GM23338 (cell line): Measurements from ENCODE around the gene TUSC1. TPM values are rescaled to one million over a fixed set of nuclear protein-coding genes. Genes with fewer than 3 reads are reported as not detected.
A peak's percentile ranks its signal among the peaks of the same experiment; 100 is the strongest.
"Not testable (repeated sequence)": the region's sequence is repeated elsewhere in the genome, so short reads cannot be mapped to it uniquely, and the experiment has no call there.

ENCODE experiments used
- ATAC-seq: fragments of 200-7000 bp; cut with Tn5 transposase; 3 replicates; pipeline ENCODE4 v1.9.1; 2020
- DNase-seq: peaks from one replicate; pipeline ENCODE4 v3.0.0-alpha.2; 2015; ENCODE audit warnings: low spot score
- H2AFZ ChIP-seq: fragments of 200-600 bp; sonication (generic); 2 replicates; pipeline ENCODE4 v1.8.0; 2016; ENCODE audit warnings: antibody characterized with exemption, mild to moderate bottlenecking, moderate library complexity
- H3F3A ChIP-seq: fragments of 200-600 bp; sonication (generic); replicated peaks from 2 replicates; pipeline ENCODE4 v1.8.0; 2017; ENCODE audit warnings: antibody characterized with exemption, mixed run types, low read depth
- H3K27ac ChIP-seq: fragments of 200-600 bp; sonication (generic); 2 replicates; pipeline ENCODE4 v1.6.1; 2016; ENCODE audit warnings: low read depth
- H3K27me3 ChIP-seq: fragments of 200-600 bp; sonication (generic); 2 replicates; pipeline ENCODE4 v1.8.0; 2016; ENCODE audit warnings: mild to moderate bottlenecking, mixed run types, moderate library complexity; ENCODE audit not compliant: insufficient read depth
- H3K36me3 ChIP-seq: fragments of 200-600 bp; sonication (generic); 2 replicates; pipeline ENCODE4 v1.8.0; 2016; ENCODE audit warnings: mild to moderate bottlenecking; ENCODE audit not compliant: insufficient read depth
- H3K4me1 ChIP-seq: fragments of 200-600 bp; sonication (generic); 2 replicates; pipeline ENCODE4 v1.8.0; 2016; ENCODE audit warnings: mild to moderate bottlenecking, moderate library complexity; ENCODE audit not compliant: insufficient read depth
- H3K4me2 ChIP-seq: fragments of 200-600 bp; sonication (generic); 2 replicates; pipeline ENCODE4 v1.7.1; 2017; ENCODE audit warnings: mixed run types
- H3K4me3 ChIP-seq: fragments of 200-600 bp; sonication (generic); 2 replicates; pipeline ENCODE4 v1.6.1; 2016; ENCODE audit warnings: mixed run types
- H3K79me2 ChIP-seq: fragments of 200-600 bp; sonication (generic); replicated peaks from 2 replicates; pipeline ENCODE4 v1.8.0; 2017; ENCODE audit warnings: mild to moderate bottlenecking; ENCODE audit not compliant: insufficient read depth
- H3K9me2 ChIP-seq: fragments of 200-600 bp; sonication (generic); 2 replicates; pipeline ENCODE4 v1.8.0; 2017; ENCODE audit not compliant: insufficient read depth
- H4K20me1 ChIP-seq: fragments of 200-600 bp; sonication (generic); replicated peaks from 2 replicates; pipeline ENCODE4 v1.8.0; 2017; ENCODE audit warnings: mild to moderate bottlenecking; ENCODE audit not compliant: insufficient read depth
- H3K27ac Mint-ChIP-seq: 2 replicates; pipeline ENCODE4 v1.8.0; 2020; ENCODE audit warnings: inconsistent platforms, mild to moderate bottlenecking, moderate library complexity, mixed read lengths
- H3K27me3 Mint-ChIP-seq: 3 replicates; pipeline ENCODE4 v1.8.0; 2022; ENCODE audit warnings: low read depth, mild to moderate bottlenecking, moderate library complexity, mixed read lengths, inconsistent platforms; ENCODE audit not compliant: insufficient read depth, poor library complexity
- H3K36me3 Mint-ChIP-seq: 3 replicates; pipeline ENCODE4 v1.8.0; 2021; ENCODE audit warnings: low read depth, mild to moderate bottlenecking, inconsistent platforms, moderate library complexity, mixed read lengths
- H3K4me1 Mint-ChIP-seq: 3 replicates; pipeline ENCODE4 v1.8.0; 2020; ENCODE audit warnings: mild to moderate bottlenecking, inconsistent platforms, mixed read lengths
- H3K4me3 Mint-ChIP-seq: 3 replicates; pipeline ENCODE4 v1.8.0; 2021; ENCODE audit warnings: moderate library complexity, mild to moderate bottlenecking, inconsistent platforms, mixed read lengths
- H3K9me3 Mint-ChIP-seq: 3 replicates; pipeline ENCODE4 v1.8.0; 2020; ENCODE audit warnings: moderate library complexity, mild to moderate bottlenecking, inconsistent platforms, mixed read lengths
- EZH2phosphoT487 ChIP-seq: fragments of 200-600 bp; sonication (generic); IDR thresholded peaks from one replicate; pipeline ENCODE4 v1.8.1; 2018; ENCODE audit warnings: antibody characterized with exemption; ENCODE audit not compliant: unreplicated experiment
- JUNB ChIP-seq: IDR thresholded peaks from one replicate; pipeline ENCODE4 v1.6.1; 2016; ENCODE audit warnings: antibody characterized with exemption; ENCODE audit not compliant: unreplicated experiment
- NANOG ChIP-seq: IDR thresholded peaks from 2 replicates; pipeline ENCODE4 v1.6.1; 2016; ENCODE audit warnings: antibody characterized with exemption, borderline replicate concordance
- REST ChIP-seq: IDR thresholded peaks from one replicate; pipeline ENCODE4 v1.6.1; 2018; ENCODE audit warnings: antibody characterized with exemption; ENCODE audit not compliant: unreplicated experiment
- ZNF331 ChIP-seq: fragments of 250-450 bp; sonication (Bioruptor Pico); IDR thresholded peaks from 2 replicates; pipeline ENCODE4 v1.5.0; 2020; ENCODE audit warnings: low read depth, mild to moderate bottlenecking, moderate library complexity
- polyA plus RNA-seq: library from polyadenylated mRNA; unstranded; fragments of >200 nt; fragmentation: Nextera tagmentation; extraction: Ambion mirVana; gene quantifications from 2 replicates; pipeline ENCODE4 v1.2.1, GENCODE V29; 2016
- total RNA-seq: library from RNA; depleted of rRNA; stranded (reverse); fragments of >200 nt; shearing (Covaris generic); gene quantifications from 2 replicates; pipeline ENCODE4 v1.2.3, GENCODE V29; 2014
- TF ChIP-seq, protein P1 (sequence below), 2 experiments: fragments of 200-600 bp in 1 of 2; sonication (generic) in 1 of 2; conservative IDR thresholded peaks; 2 replicates each; pipeline versions ENCODE4 v1.5.1 to v1.6.1; 2016 to 2017; ENCODE audit warnings: antibody characterized with exemption in 2 of 2, low read depth in 2 of 2, mild to moderate bottlenecking in 2 of 2, moderate library complexity in 1 of 2

The TUSC1 gene
- total and polyA plus RNA-seq, 2 experiments from 2014 or later: 6.4 to 8.9 TPM

DNA sequence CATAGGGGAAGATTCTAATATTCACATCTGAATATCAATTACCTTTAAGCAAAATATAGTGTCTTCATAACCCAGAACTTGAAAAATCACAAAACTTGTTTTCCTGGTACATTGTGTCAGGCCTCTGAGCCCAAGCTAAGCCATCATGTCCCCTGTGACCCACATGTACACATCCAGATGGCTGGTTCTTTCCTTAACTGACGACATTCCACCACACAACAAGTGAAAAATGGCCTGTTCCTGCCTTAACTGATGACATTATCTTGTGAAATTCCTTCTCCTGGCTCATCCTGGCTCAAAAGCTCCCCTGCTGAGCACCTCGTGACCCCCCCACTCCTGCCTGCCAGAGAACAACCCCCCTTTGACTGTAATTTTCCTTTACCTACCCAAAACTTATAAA is 2.4 kb downstream of the TUSC1 start:
- Mint-ChIP-seq H3K27ac (peak overlapping the region; percentile 84; the same call in 1 of the 2 replicates), H3K4me1 (peaks cover 20% of the 10 kb centered on the region)
- peak overlapping the region; percentile 67; the same call in 1 of the 2 replicates for H3K27ac ChIP-seq
- DNase-seq: peak; percentile 8
- ATAC-seq, H3K27me3 Mint-ChIP-seq, H4K20me1 ChIP-seq, H2AFZ ChIP-seq, H3K4me3 Mint-ChIP-seq, H3K36me3 ChIP-seq, H3K4me3 ChIP-seq, H3K79me2 ChIP-seq, H3K36me3 Mint-ChIP-seq, H3F3A ChIP-seq, H3K9me3 Mint-ChIP-seq, H3K9me2 ChIP-seq: not testable (repeated sequence)
- H3K4me2 ChIP-seq: peak overlapping the region; percentile 82
- peaks cover 13% of the 10 kb centered on the region for H3K27me3 ChIP-seq
- peaks cover 24% of the 10 kb centered on the region for H3K4me1 ChIP-seq

- no peaks in the 10 kb centered on the region for H3K27me3 ChIP-seq
- peak overlapping the region; percentile 78 for H2AFZ ChIP-seq
- H3K36me3 ChIP-seq: no peaks in the 10 kb centered on the region
- no peak overlapping the region for H3K27ac ChIP-seq
- H3K27ac Mint-ChIP-seq: no peak overlapping the region
- H3K4me3 Mint-ChIP-seq: no peak overlapping the region
- no peaks in the 10 kb centered on the region for H3K27me3 Mint-ChIP-seq
- H3K4me1 ChIP-seq: peaks cover 8% of the 10 kb centered on the region; the same call in 1 of the 2 replicates
- TF ChIP-seq NANOG: no peak
- TF ChIP-seq ZNF331 (CRISPR knock-in tag): no peak
- no peak for TF ChIP-seq JUNB
- TF ChIP-seq, protein P1, sequence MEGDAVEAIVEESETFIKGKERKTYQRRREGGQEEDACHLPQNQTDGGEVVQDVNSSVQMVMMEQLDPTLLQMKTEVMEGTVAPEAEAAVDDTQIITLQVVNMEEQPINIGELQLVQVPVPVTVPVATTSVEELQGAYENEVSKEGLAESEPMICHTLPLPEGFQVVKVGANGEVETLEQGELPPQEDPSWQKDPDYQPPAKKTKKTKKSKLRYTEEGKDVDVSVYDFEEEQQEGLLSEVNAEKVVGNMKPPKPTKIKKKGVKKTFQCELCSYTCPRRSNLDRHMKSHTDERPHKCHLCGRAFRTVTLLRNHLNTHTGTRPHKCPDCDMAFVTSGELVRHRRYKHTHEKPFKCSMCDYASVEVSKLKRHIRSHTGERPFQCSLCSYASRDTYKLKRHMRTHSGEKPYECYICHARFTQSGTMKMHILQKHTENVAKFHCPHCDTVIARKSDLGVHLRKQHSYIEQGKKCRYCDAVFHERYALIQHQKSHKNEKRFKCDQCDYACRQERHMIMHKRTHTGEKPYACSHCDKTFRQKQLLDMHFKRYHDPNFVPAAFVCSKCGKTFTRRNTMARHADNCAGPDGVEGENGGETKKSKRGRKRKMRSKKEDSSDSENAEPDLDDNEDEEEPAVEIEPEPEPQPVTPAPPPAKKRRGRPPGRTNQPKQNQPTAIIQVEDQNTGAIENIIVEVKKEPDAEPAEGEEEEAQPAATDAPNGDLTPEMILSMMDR (conservative IDR thresholded peaks at IDR 0.05; ENCODE audit: low read depth in 2 of 2): no peak
- no peaks in the 10 kb centered on the region; the same call in 1 of the 2 replicates for H3K9me2 ChIP-seq
- no peak for DNase-seq
- no peak overlapping the region for H3K4me2 ChIP-seq
- H4K20me1 ChIP-seq: no peaks in the 10 kb centered on the region
- H3K9me3 Mint-ChIP-seq: no peaks in the 10 kb centered on the region
- no peak for ATAC-seq
- H3K4me1 Mint-ChIP-seq: peaks cover 13% of the 10 kb centered on the region; the same call in 2 of the 3 replicates
- no peak overlapping the region for H3K4me3 ChIP-seq
- H3K36me3 Mint-ChIP-seq: 0 out of 3 replicates have a peak, but pooled peaks cover 3% of the 10 kb centered on the region
- H3K79me2 ChIP-seq: no peaks in the 10 kb centered on the region
- no peaks in the 10 kb centered on the region for H3F3A ChIP-seq
These were observed 19.7 kb downstream of the TUSC1 start for GRCh38 chr9:25658571-25658970.

GRCh38 chr9:25654417-25654816 is 23.8 kb downstream of the TUSC1 start:
- H2AFZ ChIP-seq: peak overlapping the region; percentile 35; the same call in 1 of the 2 replicates
- 0 out of 2 replicates have a peak overlapping the region, but pooled peaks have one; percentile 20 for H3K27ac ChIP-seq
- H4K20me1 ChIP-seq: no peaks in the 10 kb centered on the region
- Mint-ChIP-seq H3K27ac (peak overlapping the region; percentile 55), H3K36me3 (0 out of 3 replicates have a peak, but pooled peaks cover 3% of the 10 kb centered on the region), H3K27me3 (no peaks in the 10 kb centered on the region), H3K4me1 (peaks cover 13% of the 10 kb centered on the region; the same call in 2 of the 3 replicates), H3K9me3 (no peaks in the 10 kb centered on the region), H3K4me3 (no peak overlapping the region)
- TF ChIP-seq NANOG: no peak
- no peak for TF ChIP-seq EZH2phosphoT487
- TF ChIP-seq REST: no peak
- H3K4me3 ChIP-seq: no peak overlapping the region
- H3K27me3 ChIP-seq: no peaks in the 10 kb centered on the region
- H3K9me2 ChIP-seq: no peaks in the 10 kb centered on the region
- no peak for DNase-seq
- peaks cover 8% of the 10 kb centered on the region; the same call in 1 of the 2 replicates for H3K4me1 ChIP-seq
- ATAC-seq: no peak
- H3K4me2 ChIP-seq: 0 out of 2 replicates have a peak overlapping the region, but pooled peaks have one; percentile 11
- H3K79me2 ChIP-seq: no peaks in the 10 kb centered on the region
- no peaks in the 10 kb centered on the region for H3K36me3 ChIP-seq
- H3F3A ChIP-seq: no peaks in the 10 kb centered on the region
